Measurements from ENCODE around the gene NR5A1. TPM values are rescaled to one million over a fixed set of nuclear protein-coding genes. Genes with fewer than 3 reads are reported as not detected.

NR5A1 gene
- total and polyA plus RNA-seq, 2 of the 13 experiments (the other 11 are each of a cell fraction or from before 2014, with no cell fraction given), result 28.9 to 44.7 TPM

DNA sequence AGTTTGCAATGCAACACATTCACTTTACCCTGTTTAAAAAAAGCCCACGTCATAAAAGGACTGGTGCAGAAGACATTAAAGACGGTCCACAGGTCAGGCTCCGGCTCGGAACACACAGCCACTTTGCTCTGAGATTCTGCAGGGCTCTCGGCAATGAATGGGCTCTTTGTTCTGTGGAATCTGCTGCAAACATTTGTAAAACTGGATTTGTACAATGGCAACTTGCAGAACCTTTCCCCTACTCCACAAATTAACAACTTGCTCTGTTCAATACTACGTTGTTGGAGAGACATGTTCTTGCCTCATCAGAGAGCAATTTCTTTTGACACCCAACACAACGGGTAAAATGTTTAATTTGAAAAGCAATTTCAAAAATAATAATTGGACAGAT, 13.0 kb upstream of the NR5A1 start (continued):
- TF ChIP-seq, protein P1, sequence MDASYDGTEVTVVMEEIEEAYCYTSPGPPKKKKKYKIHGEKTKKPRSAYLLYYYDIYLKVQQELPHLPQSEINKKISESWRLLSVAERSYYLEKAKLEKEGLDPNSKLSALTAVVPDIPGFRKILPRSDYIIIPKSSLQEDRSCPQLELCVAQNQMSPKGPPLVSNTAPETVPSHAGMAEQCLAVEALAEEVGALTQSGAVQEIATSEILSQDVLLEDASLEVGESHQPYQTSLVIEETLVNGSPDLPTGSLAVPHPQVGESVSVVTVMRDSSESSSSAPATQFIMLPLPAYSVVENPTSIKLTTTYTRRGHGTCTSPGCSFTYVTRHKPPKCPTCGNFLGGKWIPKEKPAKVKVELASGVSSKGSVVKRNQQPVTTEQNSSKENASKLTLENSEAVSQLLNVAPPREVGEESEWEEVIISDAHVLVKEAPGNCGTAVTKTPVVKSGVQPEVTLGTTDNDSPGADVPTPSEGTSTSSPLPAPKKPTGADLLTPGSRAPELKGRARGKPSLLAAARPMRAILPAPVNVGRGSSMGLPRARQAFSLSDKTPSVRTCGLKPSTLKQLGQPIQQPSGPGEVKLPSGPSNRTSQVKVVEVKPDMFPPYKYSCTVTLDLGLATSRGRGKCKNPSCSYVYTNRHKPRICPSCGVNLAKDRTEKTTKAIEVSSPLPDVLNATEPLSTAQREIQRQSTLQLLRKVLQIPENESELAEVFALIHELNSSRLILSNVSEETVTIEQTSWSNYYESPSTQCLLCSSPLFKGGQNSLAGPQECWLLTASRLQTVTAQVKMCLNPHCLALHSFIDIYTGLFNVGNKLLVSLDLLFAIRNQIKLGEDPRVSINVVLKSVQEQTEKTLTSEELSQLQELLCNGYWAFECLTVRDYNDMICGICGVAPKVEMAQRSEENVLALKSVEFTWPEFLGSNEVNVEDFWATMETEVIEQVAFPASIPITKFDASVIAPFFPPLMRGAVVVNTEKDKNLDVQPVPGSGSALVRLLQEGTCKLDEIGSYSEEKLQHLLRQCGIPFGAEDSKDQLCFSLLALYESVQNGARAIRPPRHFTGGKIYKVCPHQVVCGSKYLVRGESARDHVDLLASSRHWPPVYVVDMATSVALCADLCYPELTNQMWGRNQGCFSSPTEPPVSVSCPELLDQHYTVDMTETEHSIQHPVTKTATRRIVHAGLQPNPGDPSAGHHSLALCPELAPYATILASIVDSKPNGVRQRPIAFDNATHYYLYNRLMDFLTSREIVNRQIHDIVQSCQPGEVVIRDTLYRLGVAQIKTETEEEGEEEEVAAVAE (CRISPR knock-in tag; IDR thresholded peaks at IDR 0.05; ENCODE audit: borderline replicate concordance), result no peak
- TF ChIP-seq SOX5 (CRISPR knock-in tag; IDR thresholded peaks at IDR 0.05; ENCODE audit: borderline replicate concordance), result peak; percentile 69; the same call in 1 of the 2 replicates
- no peak for TF ChIP-seq ZNF577 (CRISPR knock-in tag; IDR thresholded peaks at IDR 0.05; ENCODE audit: borderline replicate concordance, low read depth)
- TF ChIP-seq PHF21A (CRISPR knock-in tag; IDR thresholded peaks at IDR 0.05), result peak; percentile 70
- TF ChIP-seq, protein P2, sequence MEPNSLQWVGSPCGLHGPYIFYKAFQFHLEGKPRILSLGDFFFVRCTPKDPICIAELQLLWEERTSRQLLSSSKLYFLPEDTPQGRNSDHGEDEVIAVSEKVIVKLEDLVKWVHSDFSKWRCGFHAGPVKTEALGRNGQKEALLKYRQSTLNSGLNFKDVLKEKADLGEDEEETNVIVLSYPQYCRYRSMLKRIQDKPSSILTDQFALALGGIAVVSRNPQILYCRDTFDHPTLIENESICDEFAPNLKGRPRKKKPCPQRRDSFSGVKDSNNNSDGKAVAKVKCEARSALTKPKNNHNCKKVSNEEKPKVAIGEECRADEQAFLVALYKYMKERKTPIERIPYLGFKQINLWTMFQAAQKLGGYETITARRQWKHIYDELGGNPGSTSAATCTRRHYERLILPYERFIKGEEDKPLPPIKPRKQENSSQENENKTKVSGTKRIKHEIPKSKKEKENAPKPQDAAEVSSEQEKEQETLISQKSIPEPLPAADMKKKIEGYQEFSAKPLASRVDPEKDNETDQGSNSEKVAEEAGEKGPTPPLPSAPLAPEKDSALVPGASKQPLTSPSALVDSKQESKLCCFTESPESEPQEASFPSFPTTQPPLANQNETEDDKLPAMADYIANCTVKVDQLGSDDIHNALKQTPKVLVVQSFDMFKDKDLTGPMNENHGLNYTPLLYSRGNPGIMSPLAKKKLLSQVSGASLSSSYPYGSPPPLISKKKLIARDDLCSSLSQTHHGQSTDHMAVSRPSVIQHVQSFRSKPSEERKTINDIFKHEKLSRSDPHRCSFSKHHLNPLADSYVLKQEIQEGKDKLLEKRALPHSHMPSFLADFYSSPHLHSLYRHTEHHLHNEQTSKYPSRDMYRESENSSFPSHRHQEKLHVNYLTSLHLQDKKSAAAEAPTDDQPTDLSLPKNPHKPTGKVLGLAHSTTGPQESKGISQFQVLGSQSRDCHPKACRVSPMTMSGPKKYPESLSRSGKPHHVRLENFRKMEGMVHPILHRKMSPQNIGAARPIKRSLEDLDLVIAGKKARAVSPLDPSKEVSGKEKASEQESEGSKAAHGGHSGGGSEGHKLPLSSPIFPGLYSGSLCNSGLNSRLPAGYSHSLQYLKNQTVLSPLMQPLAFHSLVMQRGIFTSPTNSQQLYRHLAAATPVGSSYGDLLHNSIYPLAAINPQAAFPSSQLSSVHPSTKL (CRISPR knock-in tag; IDR thresholded peaks at IDR 0.05), result peak; percentile 69
- no peak for TF ChIP-seq SNAPC2 (CRISPR knock-in tag; IDR thresholded peaks at IDR 0.05)
- peak; percentile 66 for TF ChIP-seq TEAD3 (CRISPR knock-in tag; optimal IDR thresholded peaks at IDR 0.05; ENCODE audit: borderline replicate concordance)
- TF ChIP-seq XRCC5 (optimal IDR thresholded peaks at IDR 0.05; ENCODE audit: low read length), result peak; percentile 72
- no peak for TF ChIP-seq ZNF230 (CRISPR knock-in tag; IDR thresholded peaks at IDR 0.05)
- TF ChIP-seq CEBPG (CRISPR knock-in tag; IDR thresholded peaks at IDR 0.05), result peak; percentile 59
- TF ChIP-seq NR2F6 (IDR thresholded peaks at IDR 0.05), result no peak
- 0 out of 2 replicates have a peak, but pooled peaks have one; percentile 23 for TF ChIP-seq NR2F6 (CRISPR knock-in tag; IDR thresholded peaks at IDR 0.05)
- TF ChIP-seq NAIF1 (CRISPR knock-in tag; IDR thresholded peaks at IDR 0.05; ENCODE audit: borderline replicate concordance), result peak; percentile 57; the same call in 1 of the 2 replicates
- 0 out of 2 replicates have a peak, but pooled peaks have one; percentile 45 for TF ChIP-seq HDAC1 (CRISPR knock-in tag; IDR thresholded peaks at IDR 0.05)
- no peak for TF ChIP-seq MTF1 (CRISPR knock-in tag; IDR thresholded peaks at IDR 0.05)
- TF ChIP-seq, protein P3, sequence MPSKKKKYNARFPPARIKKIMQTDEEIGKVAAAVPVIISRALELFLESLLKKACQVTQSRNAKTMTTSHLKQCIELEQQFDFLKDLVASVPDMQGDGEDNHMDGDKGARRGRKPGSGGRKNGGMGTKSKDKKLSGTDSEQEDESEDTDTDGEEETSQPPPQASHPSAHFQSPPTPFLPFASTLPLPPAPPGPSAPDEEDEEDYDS (CRISPR knock-in tag; IDR thresholded peaks at IDR 0.05), result peak; percentile 72
- no peak; the same call in 1 of the 2 replicates for TF ChIP-seq RXRA (CRISPR knock-in tag; IDR thresholded peaks at IDR 0.05)
- TF ChIP-seq AKAP8 (CRISPR knock-in tag; IDR thresholded peaks at IDR 0.05), result no peak
- TF ChIP-seq FOXP1 (IDR thresholded peaks at IDR 0.05), result no peak
- no peak; the same call in 1 of the 2 replicates for TF ChIP-seq FOXP1 (CRISPR knock-in tag; IDR thresholded peaks at IDR 0.05)
- TF ChIP-seq DPF2 (CRISPR knock-in tag; IDR thresholded peaks at IDR 0.05; ENCODE audit: borderline replicate concordance, low read depth), result peak; percentile 14; the same call in 1 of the 2 replicates
- TF ChIP-seq, protein P4, sequence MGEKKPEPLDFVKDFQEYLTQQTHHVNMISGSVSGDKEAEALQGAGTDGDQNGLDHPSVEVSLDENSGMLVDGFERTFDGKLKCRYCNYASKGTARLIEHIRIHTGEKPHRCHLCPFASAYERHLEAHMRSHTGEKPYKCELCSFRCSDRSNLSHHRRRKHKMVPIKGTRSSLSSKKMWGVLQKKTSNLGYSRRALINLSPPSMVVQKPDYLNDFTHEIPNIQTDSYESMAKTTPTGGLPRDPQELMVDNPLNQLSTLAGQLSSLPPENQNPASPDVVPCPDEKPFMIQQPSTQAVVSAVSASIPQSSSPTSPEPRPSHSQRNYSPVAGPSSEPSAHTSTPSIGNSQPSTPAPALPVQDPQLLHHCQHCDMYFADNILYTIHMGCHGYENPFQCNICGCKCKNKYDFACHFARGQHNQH (CRISPR knock-in tag; IDR thresholded peaks at IDR 0.05), result peak; percentile 58; the same call in 1 of the 2 replicates
- no peak for TF ChIP-seq MAF1 (CRISPR knock-in tag; IDR thresholded peaks at IDR 0.05; ENCODE audit: borderline replicate concordance)
- TF ChIP-seq RBM22 (optimal IDR thresholded peaks at IDR 0.05; ENCODE audit: low read length), result no peak
